ENCODE measurements around the gene ZNF687. TPM values are rescaled to one million over a fixed set of nuclear protein-coding genes. Genes with fewer than 3 reads are reported as not detected.
A peak's percentile ranks its signal among the peaks of the same experiment; 100 is the strongest.

Gene ZNF687
- total RNA-seq, 1 donor from 2014 or later, result 23.7 TPM

- Histone ChIP-seq H3K27me3 (ENCODE audit: low read depth) (no peaks in the 10 kb centered on the region), H3K9me3 (no peaks in the 10 kb centered on the region), H3K4me3 (peak overlapping the region; percentile 89), H3K27ac (peak overlapping the region; percentile 97), H3K36me3 (peaks cover 31% of the 10 kb centered on the region), H3K4me1 (peaks cover 19% of the 10 kb centered on the region)
- ATAC-seq, result peak; percentile 0 to 1
- DNase-seq, result peak; percentile 70
- intact Hi-C loops (cut with DNase I), result no loop called here
- TF ChIP-seq CTCF (IDR thresholded peaks at IDR 0.05), result no peak
These were observed 1.0 kb downstream of the ZNF687 start for GRCh38 chr1:151282883-151283725.

- ATAC-seq, result no peak
- Histone ChIP-seq H3K9me3 (no peaks in the 10 kb centered on the region), H3K36me3 (peaks cover 41% of the 10 kb centered on the region), H3K4me1 (peaks cover 19% of the 10 kb centered on the region), H3K27me3 (ENCODE audit: low read depth) (no peaks in the 10 kb centered on the region), H3K4me3 (peak overlapping the region; percentile 89), H3K27ac (peak overlapping the region; percentile 97)
- no peak for DNase-seq
- intact Hi-C loops (cut with DNase I), result no loop called here
- no peak for TF ChIP-seq CTCF (IDR thresholded peaks at IDR 0.05)
These were observed 2.0 kb downstream of the ZNF687 start for GRCh38 chr1:151284013-151284577.

GRCh38 chr1:151286619-151287340 lies 4.7 kb downstream of the ZNF687 start:
- intact Hi-C loops (cut with DNase I), result no loop called here

GRCh38 chr1:151287341-151287699 lies 5.2 kb downstream of the ZNF687 start:
- peaks cover 15% of the 10 kb centered on the region for H3K4me1 ChIP-seq
- H3K4me3 ChIP-seq, result no peak overlapping the region
- no peaks in the 10 kb centered on the region for H3K9me3 ChIP-seq
- ATAC-seq (no peak), DNase-seq (no peak)
- no peaks in the 10 kb centered on the region for H3K27me3 ChIP-seq (ENCODE audit: low read depth)
- H3K36me3 ChIP-seq, result peaks cover 73% of the 10 kb centered on the region
- H3K27ac ChIP-seq, result no peak overlapping the region
- TF ChIP-seq CTCF (IDR thresholded peaks at IDR 0.05), result no peak
- intact Hi-C loops (cut with DNase I), result no loop called here

More at GRCh38 chr1:151286619-151287340, 4.7 kb downstream of the ZNF687 start:
- Histone ChIP-seq H3K4me3 (no peak overlapping the region), H3K9me3 (no peaks in the 10 kb centered on the region), H3K36me3 (peaks cover 67% of the 10 kb centered on the region), H3K27ac (no peak overlapping the region), H3K27me3 (ENCODE audit: low read depth) (no peaks in the 10 kb centered on the region), H3K4me1 (peaks cover 15% of the 10 kb centered on the region)
- DNase-seq (no peak), ATAC-seq (no peak)
- no peak for TF ChIP-seq CTCF (IDR thresholded peaks at IDR 0.05)

GRCh38 chr1:151287767-151288500 lies 5.8 kb downstream of the ZNF687 start:
- H3K27ac ChIP-seq, result no peak overlapping the region
- no peak overlapping the region for H3K4me3 ChIP-seq
- TF ChIP-seq CTCF (IDR thresholded peaks at IDR 0.05), result no peak
- intact Hi-C loops (cut with DNase I), result no loop called here
- ATAC-seq (no peak), DNase-seq (no peak)
- H3K27me3 ChIP-seq (ENCODE audit: low read depth), result no peaks in the 10 kb centered on the region
- H3K4me1 ChIP-seq, result peaks cover 15% of the 10 kb centered on the region
- H3K9me3 ChIP-seq, result no peaks in the 10 kb centered on the region
- peaks cover 79% of the 10 kb centered on the region for H3K36me3 ChIP-seq
